SK-N-MC (cell line): ENCODE data around the gene BABAM2.

Experiments used
- EZH2 ChIP-seq: fragments of 200-600 bp; sonication (generic); IDR thresholded peaks from one replicate; pipeline ENCODE4 v1.6.1; 2017; ENCODE audit warnings: antibody characterized with exemption
- FOXP2 ChIP-seq: optimal IDR thresholded peaks from 2 replicates; pipeline ENCODE3; 2011; ENCODE audit warnings: mild to moderate bottlenecking, moderate library complexity; ENCODE audit not compliant: insufficient read depth; ENCODE audit errors: extremely low read length, control extremely low read depth
- POLR2AphosphoS5 ChIP-seq: IDR thresholded peaks from 2 replicates; pipeline ENCODE4 v1.6.1; 2012; ENCODE audit warnings: mild to moderate bottlenecking, low read depth, low read length, borderline replicate concordance

DNA sequence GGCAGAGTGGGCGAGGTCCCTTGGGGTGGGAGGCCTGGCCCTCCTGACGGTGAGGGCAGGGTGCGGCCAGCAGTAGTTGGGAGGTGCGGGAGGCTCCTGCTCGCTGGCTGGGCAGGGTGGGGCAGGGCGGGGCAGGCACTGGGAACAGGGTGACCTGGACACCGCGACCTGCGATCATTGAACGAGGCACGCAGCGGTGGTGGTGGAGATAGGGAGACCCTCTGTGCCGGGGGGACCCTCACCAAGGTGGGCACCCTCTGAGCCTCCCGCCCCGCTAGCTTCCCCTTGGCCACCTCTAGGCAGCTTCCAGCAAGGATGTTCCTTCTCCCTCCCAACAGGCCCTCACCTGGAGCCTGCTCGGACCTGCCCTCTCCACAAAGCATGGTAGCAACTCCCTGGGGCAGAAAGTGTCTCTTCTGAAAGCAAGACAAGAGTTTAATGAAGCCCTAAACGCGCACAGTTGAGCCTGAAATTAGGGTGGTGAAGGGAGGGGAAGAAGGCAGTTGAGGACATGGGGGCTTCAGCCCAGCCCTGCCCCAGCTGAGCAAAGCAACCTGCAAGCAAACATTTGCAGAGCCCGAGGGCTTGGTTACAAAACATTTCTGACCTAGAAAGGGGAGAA, 486.8 kb downstream of the BABAM2 start:
- TF ChIP-seq POLR2AphosphoS5 = no peak
- TF ChIP-seq EZH2 = no peak
- TF ChIP-seq FOXP2 = no peak
